OCI-LY1 (cell line): Measurements from ENCODE around the gene ZBTB20.

Experiments
- H2AFZ ChIP-seq: fragments of 200-600 bp; sonication (generic), shearing (Covaris generic); 2 replicates; pipeline ENCODE4 v1.6.0; 2014; ENCODE audit warnings: antibody characterized with exemption, mild to moderate bottlenecking, low read length
- H3F3A ChIP-seq: fragments of 200-600 bp; sonication (generic), shearing (Covaris generic); 2 replicates; pipeline ENCODE4 v1.6.0; 2014; ENCODE audit warnings: mild to moderate bottlenecking, antibody characterized with exemption, low read length, moderate library complexity; ENCODE audit not compliant: insufficient read depth
- H3K27ac ChIP-seq: fragments of 200-600 bp; sonication (generic); 2 replicates; pipeline ENCODE4 v1.5.1; 2014; ENCODE audit warnings: low read length, mixed run types, mild to moderate bottlenecking, low read depth; ENCODE audit not compliant: poor library complexity, severe bottlenecking
- H3K27me3 ChIP-seq: fragments of 200-600 bp; sonication (generic); 2 replicates; pipeline ENCODE4 v1.6.0; 2014; ENCODE audit warnings: antibody characterized with exemption, mild to moderate bottlenecking, low read length, moderate library complexity; ENCODE audit not compliant: insufficient read depth
- H3K36me3 ChIP-seq: fragments of 200-600 bp; sonication (generic); 2 replicates; pipeline ENCODE4 v1.6.1; 2014; ENCODE audit warnings: mild to moderate bottlenecking, antibody characterized with exemption, low read length, moderate library complexity, mixed read lengths; ENCODE audit not compliant: insufficient read depth
- H3K4me1 ChIP-seq: fragments of 200-600 bp; sonication (generic); 2 replicates; pipeline ENCODE4 v1.5.1; 2014; ENCODE audit warnings: mild to moderate bottlenecking, low read length, moderate library complexity; ENCODE audit not compliant: insufficient read depth, severe bottlenecking
- H3K4me2 ChIP-seq: fragments of 200-600 bp; sonication (generic), shearing (Covaris generic); 2 replicates; pipeline ENCODE4 v1.6.1; 2014; ENCODE audit warnings: low read length
- H3K4me3 ChIP-seq: fragments of 200-600 bp; sonication (generic); 2 replicates; pipeline ENCODE4 v1.5.1; 2014; ENCODE audit warnings: low read length, low read depth, mild to moderate bottlenecking, mixed read lengths; ENCODE audit not compliant: poor library complexity, severe bottlenecking
- H3K79me2 ChIP-seq: fragments of 200-600 bp; shearing (Covaris generic); 2 replicates; pipeline ENCODE4 v1.6.1; 2016; ENCODE audit warnings: mixed run types, low read length, mixed read lengths; ENCODE audit not compliant: insufficient read depth
- H3K9ac ChIP-seq: fragments of 200-600 bp; sonication (generic), shearing (Covaris generic); 2 replicates; pipeline ENCODE4 v1.6.1; 2014; ENCODE audit warnings: mild to moderate bottlenecking, low read length, mixed read lengths
- H3K9me2 ChIP-seq: fragments of 200-600 bp; sonication (generic), shearing (Covaris generic); 2 replicates; pipeline ENCODE4 v1.6.1; 2014; ENCODE audit warnings: low read depth, mild to moderate bottlenecking, low read length, mixed read lengths
- H3K9me3 ChIP-seq: fragments of 200-600 bp; shearing (Covaris generic); 2 replicates; pipeline ENCODE4 v1.6.1; 2014; ENCODE audit warnings: low read length, mixed read lengths
- H4K20me1 ChIP-seq: fragments of 200-600 bp; sonication (generic), shearing (Covaris generic); 2 replicates; pipeline ENCODE4 v1.6.0; 2016; ENCODE audit warnings: mild to moderate bottlenecking, low read length; ENCODE audit not compliant: insufficient read depth
- CTCF ChIP-seq: fragments of 200-600 bp; sonication (generic), shearing (Covaris generic); IDR thresholded peaks from 2 replicates; pipeline ENCODE4 v1.5.1; 2017; ENCODE audit warnings: mild to moderate bottlenecking, antibody characterized with exemption, low read length, moderate library complexity, mixed read lengths
- EZH2 ChIP-seq: fragments of 200-600 bp; sonication (generic), shearing (Covaris generic); IDR thresholded peaks from 2 replicates; pipeline ENCODE4 v1.8.0; 2017; ENCODE audit warnings: borderline replicate concordance, mixed run types, mild to moderate bottlenecking, antibody characterized with exemption, low read length, moderate library complexity, mixed read lengths

ZBTB20 gene

GRCh38 chr3:114867359-114867758 lies 279.7 kb downstream of the ZBTB20 start:
- Histone ChIP-seq H3K4me3 (no peak overlapping the region), H3K4me1 (peaks cover 5% of the 10 kb centered on the region), H3K9me3 (no peaks in the 10 kb centered on the region), H3K9me2 (no peaks in the 10 kb centered on the region), H3K27ac (no peak overlapping the region), H3K27me3 (no peaks in the 10 kb centered on the region), H2AFZ (no peak overlapping the region), H3K36me3 (no peaks in the 10 kb centered on the region), H3K4me2 (no peak overlapping the region), H3F3A (no peaks in the 10 kb centered on the region), H3K9ac (no peak overlapping the region), H4K20me1 (no peaks in the 10 kb centered on the region), H3K79me2 (no peaks in the 10 kb centered on the region)
- no peak for TF ChIP-seq EZH2

- no peaks in the 10 kb centered on the region for H3K79me2 ChIP-seq
- H3K9me3 ChIP-seq, result no peaks in the 10 kb centered on the region
- no peak overlapping the region for H3K27ac ChIP-seq
- H3K9me2 ChIP-seq, result no peaks in the 10 kb centered on the region
- no peak overlapping the region for H3K4me3 ChIP-seq
- no peak for TF ChIP-seq CTCF
- no peak for TF ChIP-seq EZH2
- peaks cover 5% of the 10 kb centered on the region for H3K4me1 ChIP-seq
- no peaks in the 10 kb centered on the region for H3F3A ChIP-seq
- no peaks in the 10 kb centered on the region for H4K20me1 ChIP-seq
- H3K4me2 ChIP-seq, result no peak overlapping the region
- no peaks in the 10 kb centered on the region for H3K27me3 ChIP-seq
- H3K9ac ChIP-seq, result no peak overlapping the region
- H2AFZ ChIP-seq, result no peak overlapping the region
- H3K36me3 ChIP-seq, result no peaks in the 10 kb centered on the region
Measured at GRCh38 chr3:114866430-114866829, 280.7 kb downstream of the ZBTB20 start.

DNA sequence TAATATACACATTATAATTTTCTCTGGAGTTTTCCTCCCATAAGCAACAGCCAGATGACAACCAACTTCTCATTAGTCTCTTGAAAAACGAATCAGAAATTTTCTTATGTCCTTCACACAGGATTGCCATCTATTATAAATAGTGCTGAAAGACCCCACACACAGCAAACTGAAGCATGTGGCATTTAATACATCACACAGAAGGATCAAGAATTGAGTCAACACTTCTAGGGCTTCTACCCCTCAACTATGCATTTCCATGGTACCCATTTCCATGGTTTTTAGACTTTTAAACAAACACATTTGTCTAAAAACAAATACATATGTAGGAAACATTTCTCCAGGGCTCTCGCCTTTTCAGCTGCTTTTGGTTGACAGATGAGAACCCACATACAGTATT lies 282.1 kb downstream of the ZBTB20 start:
- Histone ChIP-seq H2AFZ (no peak overlapping the region), H3K79me2 (no peaks in the 10 kb centered on the region), H3K9me3 (no peaks in the 10 kb centered on the region), H3K27ac (no peak overlapping the region), H3K4me2 (no peak overlapping the region), H3F3A (no peaks in the 10 kb centered on the region), H3K36me3 (no peaks in the 10 kb centered on the region), H3K27me3 (no peaks in the 10 kb centered on the region), H3K9me2 (no peaks in the 10 kb centered on the region), H4K20me1 (no peaks in the 10 kb centered on the region), H3K9ac (no peak overlapping the region), H3K4me1 (peaks cover 5% of the 10 kb centered on the region), H3K4me3 (no peak overlapping the region)
- TF ChIP-seq CTCF (no peak), EZH2 (no peak)

DNA sequence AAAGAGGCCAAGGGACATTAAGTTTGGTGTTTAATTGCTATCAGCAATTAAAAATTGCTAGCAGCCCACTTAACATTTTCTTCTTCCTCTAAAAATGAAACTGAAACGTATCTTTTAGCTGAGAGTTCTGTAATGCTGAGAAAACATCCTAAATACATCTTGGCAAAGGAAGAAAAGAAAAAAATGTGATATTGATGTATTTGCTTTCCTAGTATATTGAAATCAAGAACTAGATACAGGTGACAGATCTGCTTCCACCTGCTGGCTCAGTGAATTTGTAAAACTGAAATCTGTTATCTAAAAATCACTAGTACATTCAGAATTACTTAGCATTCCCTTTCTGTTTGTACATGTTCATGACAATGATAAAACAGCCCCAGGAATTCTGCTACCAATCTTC lies 283.2 kb downstream of the ZBTB20 start:
- H3K9me3 ChIP-seq, result no peaks in the 10 kb centered on the region
- no peaks in the 10 kb centered on the region for H3K9me2 ChIP-seq
- H3K4me1 ChIP-seq, result peaks cover 5% of the 10 kb centered on the region
- no peak overlapping the region for H3K4me3 ChIP-seq
- H3K27ac ChIP-seq, result no peak overlapping the region
- no peaks in the 10 kb centered on the region for H3K36me3 ChIP-seq
- H3K27me3 ChIP-seq, result no peaks in the 10 kb centered on the region
- no peak overlapping the region for H3K9ac ChIP-seq
- H3K4me2 ChIP-seq, result peak overlapping the region; percentile 10; the same call in 1 of the 2 replicates
- H3F3A ChIP-seq, result no peaks in the 10 kb centered on the region
- H3K79me2 ChIP-seq, result no peaks in the 10 kb centered on the region
- H4K20me1 ChIP-seq, result no peaks in the 10 kb centered on the region
- TF ChIP-seq EZH2, result no peak
- no peak for TF ChIP-seq CTCF
- no peak overlapping the region for H2AFZ ChIP-seq
